ENCODE data around the gene ZNF648.

ZNF648 gene, protein sequence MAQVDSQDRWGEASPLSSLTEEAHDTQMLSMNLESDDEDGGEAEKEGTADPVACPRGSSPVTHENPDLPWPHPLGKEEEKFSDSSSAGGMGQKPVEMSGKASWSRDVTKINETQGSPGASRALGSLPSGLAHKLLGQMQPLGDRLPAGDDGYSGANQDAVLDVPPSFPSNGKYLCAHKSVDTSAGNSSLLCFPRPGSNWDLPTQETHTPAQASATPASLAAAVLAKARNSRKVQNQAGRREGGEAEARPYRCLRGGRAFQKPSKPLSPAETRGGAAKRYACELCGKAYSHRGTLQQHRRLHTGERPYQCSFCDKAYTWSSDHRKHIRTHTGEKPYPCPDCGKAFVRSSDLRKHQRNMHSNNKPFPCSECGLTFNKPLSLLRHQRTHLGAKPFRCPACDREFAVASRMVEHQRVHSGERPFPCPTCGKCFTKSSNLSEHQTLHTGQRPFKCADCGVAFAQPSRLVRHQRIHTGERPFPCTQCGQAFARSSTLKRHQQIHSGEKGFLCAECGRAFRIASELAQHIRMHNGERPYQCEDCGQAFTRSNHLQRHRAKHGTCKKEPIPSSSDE

DNA sequence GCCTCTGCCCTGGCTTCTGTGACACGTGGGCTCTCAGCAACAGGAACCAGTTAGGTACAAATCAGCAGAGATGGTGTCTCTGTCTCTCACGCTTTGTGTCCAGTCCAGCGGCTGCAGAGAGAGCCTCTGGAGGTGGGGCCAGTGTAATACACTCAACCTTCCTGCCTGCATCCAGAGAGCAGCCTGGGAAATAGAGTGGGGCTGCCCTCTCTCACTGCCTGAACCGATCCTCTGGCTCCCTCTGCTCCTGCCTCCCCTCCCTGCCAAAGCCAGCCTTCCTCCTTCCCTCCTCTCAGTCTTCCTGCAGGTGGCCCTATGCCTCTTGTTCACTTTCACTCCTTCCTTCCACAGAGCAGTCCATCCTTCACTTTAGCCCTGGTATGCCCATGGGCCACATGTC lies at the start of gene ZNF648:
Gene ZNF648, minus strand, starts transcription at position 119 of the 400 bp plus-strand sequence. CDS start 3,702 bp downstream, outside the sequence.
- no peak within 1 kb of the TSS for H3K4me3 ChIP-seq (replicated peaks; ENCODE audit: low read depth, low read length)
- no peaks in the 10 kb centered on the region for H3K36me3 ChIP-seq (ENCODE audit: control insufficient read depth, insufficient read depth, low read length)
- TF ChIP-seq, protein P1, sequence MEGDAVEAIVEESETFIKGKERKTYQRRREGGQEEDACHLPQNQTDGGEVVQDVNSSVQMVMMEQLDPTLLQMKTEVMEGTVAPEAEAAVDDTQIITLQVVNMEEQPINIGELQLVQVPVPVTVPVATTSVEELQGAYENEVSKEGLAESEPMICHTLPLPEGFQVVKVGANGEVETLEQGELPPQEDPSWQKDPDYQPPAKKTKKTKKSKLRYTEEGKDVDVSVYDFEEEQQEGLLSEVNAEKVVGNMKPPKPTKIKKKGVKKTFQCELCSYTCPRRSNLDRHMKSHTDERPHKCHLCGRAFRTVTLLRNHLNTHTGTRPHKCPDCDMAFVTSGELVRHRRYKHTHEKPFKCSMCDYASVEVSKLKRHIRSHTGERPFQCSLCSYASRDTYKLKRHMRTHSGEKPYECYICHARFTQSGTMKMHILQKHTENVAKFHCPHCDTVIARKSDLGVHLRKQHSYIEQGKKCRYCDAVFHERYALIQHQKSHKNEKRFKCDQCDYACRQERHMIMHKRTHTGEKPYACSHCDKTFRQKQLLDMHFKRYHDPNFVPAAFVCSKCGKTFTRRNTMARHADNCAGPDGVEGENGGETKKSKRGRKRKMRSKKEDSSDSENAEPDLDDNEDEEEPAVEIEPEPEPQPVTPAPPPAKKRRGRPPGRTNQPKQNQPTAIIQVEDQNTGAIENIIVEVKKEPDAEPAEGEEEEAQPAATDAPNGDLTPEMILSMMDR (IDR thresholded peaks at IDR 0.05; ENCODE audit: insufficient read depth, low read length, poor library complexity, severe bottlenecking), result no peak
- no peaks in the 10 kb centered on the region; the same call in 1 of the 2 replicates for H3K27me3 ChIP-seq (replicated peaks; ENCODE audit: control insufficient read depth, insufficient read depth, low read length)
- DNase-seq (ENCODE audit: extremely low read depth, insufficient read length), result no peak

DNA sequence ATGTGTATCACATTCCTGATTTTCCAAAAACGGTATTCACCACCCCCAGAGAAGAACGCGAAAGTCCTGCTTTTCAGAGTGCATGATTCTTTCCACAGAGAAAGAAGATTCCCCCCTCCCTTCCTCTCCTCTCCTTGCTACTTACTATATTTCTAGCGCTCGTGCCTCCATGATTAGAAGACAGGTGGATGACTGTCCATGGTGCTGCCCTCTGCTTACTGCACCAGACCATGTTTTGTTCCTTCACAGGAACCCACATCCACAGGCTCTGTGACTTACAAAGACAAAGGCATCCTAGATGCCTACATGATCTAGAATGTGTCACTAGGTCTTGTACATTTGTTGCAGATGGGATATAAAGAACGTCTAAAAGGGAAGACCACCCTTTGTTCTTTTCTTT lies 49.1 kb upstream of the ZNF648 start:
- H3K4me3 ChIP-seq (replicated peaks; ENCODE audit: low read depth, low read length), result no peak overlapping the region
- no peak for DNase-seq (ENCODE audit: extremely low read depth, insufficient read length)

DNA sequence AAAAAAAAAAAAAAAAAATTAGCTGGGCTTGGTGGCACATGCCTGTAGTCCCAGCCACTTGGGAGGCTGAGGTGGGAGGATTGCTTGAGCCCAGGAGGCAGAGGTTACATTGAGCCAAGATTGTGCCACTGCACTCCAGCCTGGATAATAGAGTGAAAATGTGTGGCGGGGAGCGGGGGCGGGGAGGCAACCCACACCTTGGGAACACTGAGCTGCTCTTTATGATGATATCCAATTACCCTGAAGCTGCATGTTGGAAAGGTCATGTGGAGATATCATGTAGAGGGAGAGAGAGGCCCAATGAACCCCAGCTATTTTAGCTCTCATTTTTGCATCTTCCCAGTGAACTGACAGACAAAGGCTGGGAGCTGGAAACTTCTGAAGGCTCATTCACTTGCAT lies 48.3 kb upstream of the ZNF648 start:
- no peak for DNase-seq (ENCODE audit: extremely low read depth, insufficient read length)
- TF ChIP-seq, protein P1 (IDR thresholded peaks at IDR 0.05; ENCODE audit: insufficient read depth, low read length, poor library complexity, severe bottlenecking), result no peak
- H3K36me3 ChIP-seq (ENCODE audit: control insufficient read depth, insufficient read depth, low read length), result no peaks in the 10 kb centered on the region
- no peaks in the 10 kb centered on the region; the same call in 1 of the 2 replicates for H3K27me3 ChIP-seq (replicated peaks; ENCODE audit: control insufficient read depth, insufficient read depth, low read length)
- no peak overlapping the region for H3K4me3 ChIP-seq (replicated peaks; ENCODE audit: low read depth, low read length)

More for the DNA sequence above, 49.1 kb upstream of the ZNF648 start:
- Histone ChIP-seq H3K27me3 (replicated peaks; ENCODE audit: control insufficient read depth, insufficient read depth, low read length) (no peaks in the 10 kb centered on the region), H3K36me3 (ENCODE audit: control insufficient read depth, insufficient read depth, low read length) (no peaks in the 10 kb centered on the region)
- TF ChIP-seq, protein P1 (IDR thresholded peaks at IDR 0.05; ENCODE audit: insufficient read depth, low read length, poor library complexity, severe bottlenecking), result no peak

DNA sequence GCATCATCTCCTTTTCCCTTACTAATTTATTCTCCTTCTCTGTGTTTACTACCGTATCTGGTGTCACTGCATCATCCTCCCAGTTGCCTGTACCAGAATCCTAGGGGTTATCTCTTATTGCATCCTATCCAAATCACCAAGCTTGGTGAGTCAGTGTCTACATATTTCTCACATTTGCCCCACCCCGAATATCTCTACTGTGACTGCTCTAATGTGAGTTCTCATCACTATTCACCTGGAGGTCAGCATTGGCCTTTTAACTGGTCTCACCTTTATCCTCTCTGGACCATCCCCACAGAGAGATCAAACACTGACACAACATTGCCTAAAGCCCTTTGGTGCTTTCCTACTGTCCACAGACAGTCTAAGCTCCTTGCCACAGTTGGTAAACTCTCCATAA lies 45.7 kb upstream of the ZNF648 start:
- no peak for DNase-seq (ENCODE audit: extremely low read depth, insufficient read length)
- Histone ChIP-seq H3K27me3 (replicated peaks; ENCODE audit: control insufficient read depth, insufficient read depth, low read length) (no peaks in the 10 kb centered on the region; the same call in 1 of the 2 replicates), H3K36me3 (ENCODE audit: control insufficient read depth, insufficient read depth, low read length) (no peaks in the 10 kb centered on the region), H3K4me3 (replicated peaks; ENCODE audit: low read depth, low read length) (no peak overlapping the region)
- TF ChIP-seq, protein P1 (IDR thresholded peaks at IDR 0.05; ENCODE audit: insufficient read depth, low read length, poor library complexity, severe bottlenecking), result no peak

DNA sequence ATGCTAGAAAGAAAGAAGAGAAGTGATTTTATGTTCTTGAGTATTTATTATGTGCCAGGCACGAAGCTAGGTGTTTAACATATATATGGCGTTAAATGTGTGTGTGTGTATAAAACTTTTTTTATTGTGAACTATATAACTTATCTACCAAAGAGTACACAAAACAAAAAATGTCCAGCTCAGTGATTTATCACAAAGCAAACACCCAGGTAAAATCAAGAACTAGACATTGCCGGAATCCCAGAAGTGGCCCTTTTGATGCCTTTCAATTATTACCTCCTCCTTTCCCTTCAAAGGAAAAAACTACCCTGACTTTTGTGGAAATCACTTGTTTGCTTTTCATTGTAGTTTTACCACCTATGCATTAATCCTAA lies 40.5 kb upstream of the ZNF648 start:
- Histone ChIP-seq H3K36me3 (ENCODE audit: control insufficient read depth, insufficient read depth, low read length) (no peaks in the 10 kb centered on the region), H3K27me3 (replicated peaks; ENCODE audit: control insufficient read depth, insufficient read depth, low read length) (no peaks in the 10 kb centered on the region; the same call in 1 of the 2 replicates), H3K4me3 (replicated peaks; ENCODE audit: low read depth, low read length) (no peak overlapping the region)
- TF ChIP-seq, protein P1 (IDR thresholded peaks at IDR 0.05; ENCODE audit: insufficient read depth, low read length, poor library complexity, severe bottlenecking), result no peak
- no peak for DNase-seq (ENCODE audit: extremely low read depth, insufficient read length)
